ENCODE measurements around the gene LRFN4. TPM values are rescaled to one million over a fixed set of nuclear protein-coding genes. Genes with fewer than 3 reads are reported as not detected.

LRFN4 gene
- total RNA-seq, 1 experiment from 2014 or later, result 66.7 TPM

- no peak overlapping the region for H2BK20ac ChIP-seq (ENCODE audit: low read depth, low read length, poor library complexity, severe bottlenecking)
- no peak overlapping the region for H4K91ac ChIP-seq (ENCODE audit: insufficient read length, low read depth, low read length)
- H2AFZ ChIP-seq (ENCODE audit: low read length), result no peak overlapping the region
- no peak overlapping the region for H3K18ac ChIP-seq (ENCODE audit: insufficient read length, low read depth, low read length)
- no peak overlapping the region for H2BK120ac ChIP-seq (ENCODE audit: low read depth, low read length, poor library complexity, severe bottlenecking)
- H3K4me3 Mint-ChIP-seq, result peak overlapping the region in 1 of 2 experiments; percentile 7; a peak in 1 of 5 replicates
- no peak overlapping the region for H4K5ac ChIP-seq (ENCODE audit: insufficient read length, low read depth, low read length)
- peak overlapping the region; percentile 78 to 89 (median 85); a peak in 5 of 7 replicates for H3K27ac Mint-ChIP-seq
- WGBS (ENCODE audit: extremely low coverage, insufficient read length, low lambda C conversion rate), result no CpG with 5 or more reads among the region's 29 CpGs
- no peaks in the 10 kb centered on the region for H3K23me2 ChIP-seq (ENCODE audit: insufficient read length, low read depth, low read length, poor library complexity, severe bottlenecking)
- no peak overlapping the region for H2AK5ac ChIP-seq (ENCODE audit: insufficient read length, low read length)
- H2BK5ac ChIP-seq (ENCODE audit: insufficient read length, low read length), result no peak overlapping the region
- no peaks in the 10 kb centered on the region for H3K79me2 ChIP-seq (ENCODE audit: insufficient read depth, low read length)
- no peaks in the 10 kb centered on the region for H3K27me3 ChIP-seq (ENCODE audit: insufficient read depth, low read length)
- H3K9me3 ChIP-seq (ENCODE audit: control insufficient read depth, low read depth, low read length), result no peaks in the 10 kb centered on the region
- H3T11ph ChIP-seq (ENCODE audit: low read length), result no peak overlapping the region
- peaks cover 2% of the 10 kb centered on the region; the same call in 1 of the 2 replicates for H3K4me1 ChIP-seq (ENCODE audit: insufficient read depth, low read length)
- peaks cover 45 to 66% of the 10 kb centered on the region in 2 experiments for H3K4me1 Mint-ChIP-seq
- H3K9me3 Mint-ChIP-seq, result no peaks in the 10 kb centered on the region
- peak; percentile 89 for TF ChIP-seq CTCF (conservative IDR thresholded peaks at IDR 0.05)
- H3K4ac ChIP-seq (ENCODE audit: low read depth, low read length), result no peak overlapping the region
- H3K36me3 Mint-ChIP-seq (ENCODE audit: insufficient read depth in 1 of 3, low read depth in 3 of 3), result peaks cover 0 to 2% (median 0%) of the 10 kb centered on the region in 3 experiments; a peak in 1 of 7 replicates
- H4K8ac ChIP-seq (replicated peaks; ENCODE audit: insufficient read length, low read depth, low read length), result no peak overlapping the region
- no peak overlapping the region for H2BK15ac ChIP-seq (ENCODE audit: low read depth, low read length)
- peak; percentile 91 for DNase-seq
- no peaks in the 10 kb centered on the region for H4K20me1 ChIP-seq (ENCODE audit: control insufficient read depth, insufficient read depth, insufficient read length)
- H2BK12ac ChIP-seq (ENCODE audit: insufficient read length, low read depth, low read length), result no peak overlapping the region
- no peak overlapping the region for H3K4me2 ChIP-seq (ENCODE audit: insufficient read depth, insufficient read length, low read length)
- H3K27ac ChIP-seq (ENCODE audit: insufficient read length, low read depth, low read length), result no peak overlapping the region
- no peak overlapping the region for H3K23ac ChIP-seq (ENCODE audit: insufficient read length, low read depth, low read length)
- H3K9ac ChIP-seq (ENCODE audit: extremely low read depth, insufficient read length, low read length), result no peak overlapping the region
- no peak overlapping the region for H3K56ac ChIP-seq (ENCODE audit: insufficient read length, low read depth, low read length)
- no peaks in the 10 kb centered on the region for H3K79me1 ChIP-seq (ENCODE audit: insufficient read depth, low read depth, low read length, poor library complexity, severe bottlenecking)
- H3K27me3 Mint-ChIP-seq (ENCODE audit: low read depth), result no peaks in the 10 kb centered on the region; the same call in 1 of the 2 replicates
- no peak overlapping the region for H3K14ac ChIP-seq (ENCODE audit: insufficient read depth, low read length)
These were observed 26.4 kb downstream of the LRFN4 start for GRCh38 chr11:66883016-66883965.

Data from H9 (cell line).